Suppressor macrophage treated with lipopolysaccharide for 4 hours (primary cell): ENCODE data around the gene CYP3A4.
"Not testable (repeated sequence)": the region's sequence is repeated elsewhere in the genome, so short reads cannot be mapped to it uniquely, and the experiment has no call there.

Source experiments
- DNase-seq: peaks from one replicate; pipeline ENCODE4 v3.0.0-alpha.2; 2020

The CYP3A4 gene

DNA sequence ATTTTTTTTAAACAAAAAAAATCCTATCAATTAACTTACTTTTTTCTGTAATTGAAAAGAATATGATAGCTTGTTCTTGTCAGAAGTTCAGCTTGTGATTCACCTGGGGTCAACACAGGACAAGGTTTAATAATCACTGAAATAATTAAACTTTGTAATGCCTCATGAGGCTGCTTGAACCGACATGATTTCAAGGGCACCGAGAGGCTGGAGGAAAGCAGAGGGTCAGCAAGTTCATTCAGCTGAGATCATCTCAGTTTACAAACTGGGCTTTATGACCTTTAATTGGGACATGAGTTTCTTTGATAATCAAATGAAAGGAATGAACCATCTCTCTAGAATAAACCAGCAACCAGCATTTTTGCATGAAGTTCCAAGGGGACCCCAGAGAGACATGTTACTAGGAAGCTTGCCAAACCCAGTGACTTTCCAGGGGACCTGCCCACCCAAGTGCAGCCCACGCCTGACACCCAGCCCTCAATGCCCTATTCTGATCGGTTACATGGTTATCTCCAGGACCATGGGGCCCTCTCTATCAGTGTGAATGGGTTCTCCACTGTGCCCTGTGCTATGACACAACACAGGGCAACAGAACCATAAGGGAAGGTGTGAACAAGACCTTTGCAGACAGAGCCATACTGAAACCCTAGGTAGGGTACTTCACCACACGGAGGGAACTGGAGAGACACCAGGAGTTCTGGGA, 7.8 kb upstream of the CYP3A4 start:
- no peak for DNase-seq

DNA sequence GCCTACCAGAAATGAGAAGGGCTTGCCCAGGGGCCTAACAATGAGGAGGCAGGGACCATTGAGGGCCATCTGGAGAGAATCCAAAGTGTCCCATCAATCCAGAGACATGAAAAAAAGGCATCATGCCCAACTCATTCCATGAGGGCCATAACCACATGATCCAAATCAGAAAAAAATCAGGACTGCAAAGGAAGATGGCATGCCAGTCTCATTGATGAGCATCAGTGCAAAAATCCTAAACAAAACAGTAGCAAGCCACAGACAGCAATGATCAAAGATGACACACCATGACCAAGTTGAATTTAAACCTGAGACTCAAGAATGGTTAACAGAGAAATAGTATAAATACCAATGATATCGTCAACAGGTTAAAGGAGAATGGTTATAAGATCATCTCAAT, 7.0 kb upstream of the CYP3A4 start:
- no peak for DNase-seq

DNA sequence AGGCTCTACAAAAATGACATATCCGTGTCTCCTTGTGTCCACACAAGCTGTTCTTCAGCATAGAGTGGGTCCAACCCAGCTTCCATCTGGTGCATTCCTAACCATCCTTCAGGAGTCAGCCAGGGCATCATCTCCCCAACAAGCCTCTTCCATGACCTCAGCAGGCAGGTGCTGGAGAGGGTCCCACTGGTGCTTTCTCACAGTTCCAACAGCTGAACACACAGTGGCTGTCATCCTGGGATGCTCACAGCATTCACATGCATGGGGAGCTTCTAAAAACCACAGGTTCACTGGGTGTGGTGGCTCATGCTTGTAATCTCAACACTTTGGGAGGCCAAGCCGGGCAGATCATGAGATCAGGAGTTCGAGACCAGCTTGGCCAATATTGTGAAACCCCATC, 6.4 kb upstream of the CYP3A4 start:
- DNase-seq = no peak

DNA sequence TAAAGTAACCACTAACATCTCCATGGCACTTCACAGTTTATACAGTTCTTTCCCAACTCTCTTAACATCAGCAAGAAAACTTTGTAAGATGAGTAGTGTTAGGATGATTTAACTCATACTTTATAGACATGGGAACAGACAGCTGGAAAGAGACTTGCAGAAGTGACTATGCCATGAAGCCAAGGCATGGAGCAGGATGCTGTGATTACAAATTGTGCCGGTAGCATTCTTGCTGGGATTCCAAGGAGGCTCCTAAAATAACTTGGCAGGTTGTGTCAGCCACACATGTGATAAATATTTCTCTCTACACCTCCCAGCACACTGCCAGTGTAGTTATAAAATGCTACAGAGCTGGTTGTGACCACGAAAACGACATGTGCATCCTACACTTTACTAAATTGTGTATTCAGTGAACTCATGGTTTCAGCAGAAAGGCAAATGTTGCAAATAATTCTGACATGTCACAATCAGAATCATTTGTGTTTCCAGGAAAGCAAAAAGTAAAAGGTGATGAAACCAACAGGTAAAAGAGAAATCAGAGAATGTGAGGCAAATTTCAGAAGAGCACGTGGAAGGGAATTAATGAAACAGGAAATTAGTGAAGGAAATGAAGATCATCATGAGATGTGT, 5.6 kb upstream of the CYP3A4 start:
- no peak for DNase-seq

DNA sequence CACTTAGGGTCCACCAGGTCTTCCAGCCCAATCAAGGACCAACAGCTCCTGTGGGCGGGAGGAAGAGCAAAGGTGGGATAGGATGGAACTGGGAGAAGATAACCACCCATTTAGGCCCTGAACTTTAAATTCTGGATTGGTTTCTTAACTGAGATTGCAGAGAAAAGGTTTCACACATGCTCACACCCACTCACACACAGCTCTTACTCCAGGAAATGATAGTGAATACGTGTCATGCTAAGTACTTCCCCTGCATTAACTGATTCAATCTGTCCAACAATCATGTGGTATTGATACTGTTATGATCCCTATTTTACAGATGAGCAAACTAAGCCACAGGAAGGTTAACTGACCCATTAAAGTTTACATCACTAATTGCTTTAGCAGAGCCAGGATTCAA, 4.6 kb upstream of the CYP3A4 start:
- peak; percentile 40 for DNase-seq

DNA sequence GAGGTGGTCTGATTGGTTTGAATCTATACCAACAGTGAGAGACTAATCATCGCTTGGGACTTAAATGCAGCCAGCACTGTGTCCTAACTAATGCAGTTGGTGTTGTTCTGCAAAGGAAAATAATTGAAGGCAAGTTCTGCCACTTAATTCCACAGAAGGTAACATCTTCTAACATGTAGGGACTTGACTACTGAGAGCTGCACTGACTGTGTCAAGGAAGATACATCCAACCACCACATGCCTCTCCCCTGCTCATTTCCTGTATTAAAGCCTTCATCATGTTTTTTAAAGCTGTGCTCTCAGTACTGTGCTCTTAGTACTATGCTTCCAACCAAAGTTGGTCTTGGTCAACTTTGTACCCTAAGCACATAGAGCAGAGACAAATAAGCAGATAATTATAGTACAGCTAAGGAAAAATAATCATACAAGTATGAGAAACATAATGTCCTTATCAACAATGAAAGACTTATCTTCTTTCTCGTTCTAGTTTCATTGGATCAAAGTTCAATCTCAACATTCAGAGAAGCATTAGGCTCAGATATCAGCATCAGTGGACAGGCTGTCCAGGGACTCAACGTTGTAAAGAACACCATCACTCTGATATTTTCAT, 2.8 kb upstream of the CYP3A4 start:
- DNase-seq = no peak

DNA sequence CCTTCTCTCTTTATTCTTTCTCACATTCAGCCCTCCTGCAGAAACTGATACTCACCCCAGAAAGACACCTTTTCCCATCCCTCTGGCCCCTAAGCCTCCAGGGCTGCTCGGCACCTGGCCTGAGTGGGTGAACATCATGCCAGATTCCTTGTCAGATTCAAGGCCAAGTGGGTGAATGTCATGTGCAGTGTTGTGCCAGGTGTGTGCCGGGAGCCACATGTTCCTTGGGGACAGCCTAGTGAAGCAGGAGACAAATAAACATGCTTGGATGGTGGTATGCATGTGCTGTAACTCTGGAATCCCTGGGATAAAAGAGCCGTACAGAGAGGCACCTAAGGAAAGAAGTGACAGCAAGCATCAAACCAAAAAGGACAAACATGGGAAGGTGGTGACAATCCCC, 1.7 kb upstream of the CYP3A4 start:
- DNase-seq = not testable (repeated sequence)

DNA sequence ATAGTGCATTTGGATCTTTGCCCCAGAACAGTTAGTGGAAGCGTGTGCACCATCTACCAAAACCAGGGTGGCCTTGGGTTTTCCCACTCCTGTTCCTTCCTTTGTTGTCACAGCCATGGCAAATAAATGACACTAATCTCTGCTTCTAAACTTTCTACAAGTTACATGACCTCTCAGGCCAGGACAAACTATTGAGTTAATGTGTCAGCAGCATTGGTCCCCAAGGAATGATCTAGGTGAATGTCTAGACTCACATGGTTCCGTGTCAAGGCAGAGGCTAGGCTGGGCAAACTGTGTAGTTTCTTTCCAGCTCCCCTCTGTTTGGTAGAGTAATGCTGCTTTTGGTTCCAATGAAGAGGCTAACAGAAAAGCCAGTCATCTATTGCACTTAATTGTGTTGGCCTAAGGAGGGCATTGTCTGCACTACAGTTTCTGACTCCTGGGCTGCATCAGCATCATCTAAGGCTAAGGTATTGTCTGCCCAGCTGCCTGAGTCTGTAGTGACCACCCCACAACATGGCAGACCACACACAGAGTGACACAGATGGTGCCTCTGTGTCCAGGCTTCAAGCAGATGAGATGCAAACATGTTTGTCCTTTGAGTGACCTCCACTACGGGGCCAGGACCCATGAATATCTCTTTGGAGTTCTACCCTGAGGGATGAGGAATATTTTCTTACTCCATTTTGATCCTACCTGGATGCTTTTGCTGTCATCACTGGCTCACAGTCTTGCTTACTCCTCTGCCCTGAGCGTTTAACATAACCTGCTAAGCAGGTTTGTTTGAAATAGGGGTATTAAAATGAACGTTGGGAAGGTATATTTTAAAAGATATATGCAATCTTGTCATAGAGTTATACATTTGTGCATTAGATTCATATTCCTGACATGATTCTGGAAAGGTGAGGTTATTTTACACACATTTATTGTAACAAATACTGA, 1.7 kb downstream of the CYP3A4 start:
- no peak for DNase-seq

DNA sequence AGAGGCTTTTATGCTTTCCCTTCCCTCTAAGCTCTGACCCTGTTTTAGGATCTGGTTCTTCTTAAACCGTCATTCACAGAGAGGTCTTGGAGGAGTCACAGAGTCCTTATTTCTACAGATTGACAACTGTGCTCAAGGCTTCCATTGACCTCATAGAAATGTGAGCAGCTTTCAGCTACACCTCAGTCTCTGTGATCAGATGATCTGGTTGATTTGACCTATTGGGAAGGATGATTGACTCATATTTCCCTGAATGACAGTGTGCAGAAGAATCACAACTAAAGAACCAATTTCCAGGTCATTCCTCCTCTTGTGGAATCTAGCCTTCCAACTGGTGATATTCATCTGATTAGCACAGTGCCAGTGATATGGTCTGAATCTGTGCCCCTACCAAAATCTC, 3.4 kb downstream of the CYP3A4 start:
- no peak for DNase-seq

DNA sequence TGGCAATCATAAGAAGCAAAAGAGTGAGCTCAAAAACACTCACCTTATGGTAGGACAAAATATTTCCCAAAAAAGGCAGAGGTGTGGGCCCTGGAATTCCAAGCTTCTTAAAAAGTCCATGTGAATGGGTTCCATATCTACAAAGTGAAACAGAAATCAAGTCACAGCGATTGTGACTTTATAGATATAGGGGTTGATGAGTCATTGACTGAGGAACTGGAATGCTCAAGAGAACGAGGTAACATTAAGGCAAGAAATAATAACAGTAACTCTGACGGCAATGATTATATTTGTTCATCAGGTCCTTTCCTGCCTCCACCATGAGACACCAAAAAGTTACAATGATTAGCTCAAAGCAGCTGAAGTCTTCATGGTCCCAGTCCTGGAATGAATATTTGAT, 4.0 kb downstream of the CYP3A4 start:
- no peak for DNase-seq

DNA sequence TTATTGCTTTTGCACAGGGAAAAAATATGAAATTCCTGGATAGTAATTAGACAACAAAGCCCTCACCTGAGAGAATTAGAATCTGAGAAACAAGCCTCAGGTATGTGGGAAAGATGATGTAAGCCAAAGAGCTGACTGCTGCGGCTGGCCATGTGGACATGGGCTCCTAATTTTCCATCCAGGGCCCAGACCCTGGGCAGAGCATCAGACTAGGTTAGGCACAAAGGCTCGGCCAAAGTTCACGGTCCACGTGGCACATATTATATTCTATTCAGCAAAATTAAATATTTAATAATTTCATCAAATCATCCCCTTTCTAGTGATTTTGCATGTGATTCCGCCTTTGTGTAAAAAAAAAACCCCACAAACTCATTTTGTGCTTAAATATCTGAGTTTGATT, 5.1 kb downstream of the CYP3A4 start:
- DNase-seq = no peak

DNA sequence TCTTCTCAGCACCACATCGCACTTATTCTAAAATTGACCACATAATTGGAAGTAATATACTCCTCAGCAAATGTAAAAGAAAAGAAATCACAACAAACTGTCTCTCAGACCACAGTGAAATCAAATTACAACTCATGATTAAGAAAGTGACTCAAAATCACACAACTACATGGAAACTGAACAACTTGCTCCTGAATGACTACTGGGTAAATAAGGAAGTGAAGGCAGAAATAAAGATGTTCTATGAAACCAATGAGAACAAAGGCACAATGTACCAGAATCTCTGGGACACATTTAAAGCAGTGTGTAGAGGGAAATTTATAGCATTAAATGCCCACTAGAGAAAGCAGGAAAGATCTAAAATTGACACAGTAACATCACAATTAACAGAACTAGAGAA, 10.6 kb downstream of the CYP3A4 start:
- not testable (repeated sequence) for DNase-seq

DNA sequence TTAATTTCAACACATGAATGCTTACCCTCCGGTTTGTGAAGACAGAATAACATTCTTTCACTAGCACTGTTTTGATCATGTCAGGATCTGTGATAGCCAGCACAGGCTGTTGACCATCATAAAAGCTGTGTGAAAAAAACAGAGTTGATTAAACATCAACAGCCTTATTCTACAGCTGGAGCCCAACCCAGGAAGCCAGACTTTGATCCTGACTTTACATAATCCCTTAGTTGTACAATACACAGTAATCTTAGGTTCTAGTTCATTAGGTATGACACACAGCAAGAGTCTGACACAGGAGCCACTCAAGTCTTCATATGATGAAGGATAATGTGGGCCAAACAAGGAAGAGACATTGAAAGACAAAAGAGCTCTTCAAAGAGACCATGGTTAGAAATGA, 11.4 kb downstream of the CYP3A4 start:
- DNase-seq = no peak

DNA sequence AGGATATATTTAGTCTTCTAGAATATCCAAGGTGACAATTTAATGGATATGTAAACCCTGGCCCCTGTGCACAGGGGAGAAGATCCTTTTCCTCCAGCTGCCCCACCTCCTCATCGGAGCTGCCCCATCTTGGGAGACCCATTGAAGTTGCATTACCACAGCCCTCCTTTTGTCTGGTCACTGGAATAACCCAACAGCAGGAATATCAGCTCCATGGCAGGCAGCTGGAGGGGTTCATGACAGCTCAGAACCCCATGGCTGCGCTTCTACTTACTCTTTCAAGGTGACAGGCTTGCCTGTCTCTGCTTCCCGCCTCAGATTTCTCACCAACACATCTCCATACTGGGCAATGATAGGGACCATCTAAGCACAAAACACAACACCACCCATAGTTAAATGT, 14.5 kb downstream of the CYP3A4 start:
- DNase-seq = not testable (repeated sequence)

DNA sequence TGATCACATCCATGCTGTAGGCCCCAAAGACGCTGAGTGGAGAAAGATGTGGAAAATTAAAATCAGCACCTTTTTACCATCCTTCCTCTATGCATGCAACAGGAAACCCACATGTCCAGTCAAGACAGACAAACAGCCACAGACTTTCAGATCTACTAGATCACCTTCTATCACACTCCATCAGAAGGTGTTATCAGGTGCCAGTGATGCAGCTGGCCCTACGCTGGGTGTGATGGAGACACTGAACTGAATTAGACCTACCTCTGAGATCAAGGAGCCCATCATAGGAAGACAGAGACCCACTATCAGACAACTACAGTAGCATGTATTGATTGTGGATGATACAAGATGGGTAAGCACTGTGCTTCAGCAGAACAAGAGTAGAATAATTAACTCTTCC, 15.5 kb downstream of the CYP3A4 start:
- no peak for DNase-seq

DNA sequence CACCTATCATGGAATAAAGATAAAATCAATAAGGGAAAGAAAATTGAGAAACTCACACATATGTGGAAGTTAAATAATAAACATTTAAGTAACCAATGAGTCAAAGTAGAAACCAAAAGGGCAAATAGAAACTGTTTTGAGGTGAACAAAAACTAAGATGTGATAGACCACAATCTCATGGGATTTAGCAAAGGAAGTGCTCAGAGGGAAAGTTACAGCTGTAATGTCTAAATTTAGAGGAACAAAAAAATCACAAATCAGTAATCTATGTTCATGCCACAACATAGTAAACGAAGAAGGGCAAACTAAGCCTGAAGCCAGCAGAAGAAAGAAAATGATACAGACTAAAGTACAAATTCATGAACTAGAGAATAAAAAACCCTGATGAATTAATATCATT, 16.3 kb downstream of the CYP3A4 start:
- peak; percentile 1 for DNase-seq

DNA sequence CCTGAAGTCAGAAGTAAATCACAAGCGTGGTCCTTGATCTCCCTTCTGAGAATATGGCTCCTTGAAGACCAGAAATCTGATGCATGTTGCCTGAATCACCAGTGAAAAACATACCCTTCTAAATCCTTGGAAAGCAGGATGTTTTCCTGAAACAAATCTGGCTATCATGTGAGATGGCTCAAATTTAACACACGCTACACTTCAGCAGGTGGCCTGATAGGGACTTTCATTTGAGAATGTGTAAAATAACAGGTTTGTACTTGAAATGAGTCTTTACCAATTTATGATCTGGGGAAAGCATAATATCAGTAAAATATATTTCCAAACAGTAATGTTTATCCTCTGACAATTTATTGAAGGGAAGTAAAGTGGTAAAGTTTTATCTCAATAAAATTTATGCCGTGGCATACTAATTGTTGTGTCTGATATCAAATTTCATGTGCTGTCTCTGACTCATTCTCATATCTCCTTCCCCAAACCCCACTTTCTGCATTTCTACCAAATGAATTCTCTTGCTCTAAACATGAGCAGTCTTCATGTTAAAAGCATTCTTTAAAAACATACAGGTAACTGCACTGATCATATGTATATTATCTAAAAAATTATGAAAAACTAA, 17.4 kb downstream of the CYP3A4 start:
- DNase-seq = no peak

DNA sequence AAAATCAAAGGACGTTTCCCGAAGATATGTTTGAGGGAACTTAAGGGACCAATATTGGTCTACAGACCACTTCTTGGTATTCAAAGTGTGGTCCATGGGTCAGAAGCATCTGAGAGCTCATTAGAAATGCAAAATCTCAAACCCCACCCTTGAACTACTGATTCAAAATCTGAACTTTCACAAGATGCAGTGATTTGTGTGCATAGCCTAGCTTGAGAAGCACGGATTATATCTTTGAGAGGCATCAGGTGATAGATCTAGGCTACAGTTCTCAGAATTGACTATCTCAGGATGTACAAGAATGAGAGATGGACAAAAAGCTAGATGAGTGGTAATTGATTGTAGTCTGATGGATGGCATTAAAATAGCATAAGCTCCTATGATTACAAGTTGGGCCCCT, 19.5 kb downstream of the CYP3A4 start:
- DNase-seq = no peak

DNA sequence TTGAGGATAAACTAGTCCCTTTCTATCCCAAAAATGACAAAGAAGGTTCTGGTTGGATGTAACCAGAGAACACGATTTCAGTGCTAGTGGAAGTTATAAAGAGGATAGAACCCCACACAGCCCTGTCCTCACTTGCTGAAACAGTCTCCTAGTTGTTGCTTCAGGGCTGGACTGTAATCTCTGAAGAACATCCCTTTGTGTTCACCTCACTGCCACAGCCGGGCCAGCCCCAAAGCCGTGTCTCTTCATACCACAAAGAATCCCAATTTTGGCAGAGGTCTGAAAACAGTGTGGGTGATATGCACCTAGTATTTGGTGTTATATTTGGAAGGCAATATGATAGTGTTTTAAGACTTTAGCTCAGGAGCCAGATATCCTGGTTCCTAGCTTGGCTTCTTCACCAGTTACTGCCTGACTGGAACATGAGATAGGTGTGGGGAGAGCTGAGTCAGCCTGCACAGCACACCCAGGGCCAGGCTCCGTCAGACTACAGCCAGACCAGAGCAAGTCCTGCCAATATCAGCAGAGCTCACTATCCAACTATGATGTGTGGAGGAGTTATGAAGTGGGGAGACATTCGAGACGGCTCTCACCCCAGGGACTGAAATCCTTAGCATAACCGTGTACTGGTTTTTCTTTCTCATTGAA, 21.2 kb downstream of the CYP3A4 start:
- DNase-seq = no peak

DNA sequence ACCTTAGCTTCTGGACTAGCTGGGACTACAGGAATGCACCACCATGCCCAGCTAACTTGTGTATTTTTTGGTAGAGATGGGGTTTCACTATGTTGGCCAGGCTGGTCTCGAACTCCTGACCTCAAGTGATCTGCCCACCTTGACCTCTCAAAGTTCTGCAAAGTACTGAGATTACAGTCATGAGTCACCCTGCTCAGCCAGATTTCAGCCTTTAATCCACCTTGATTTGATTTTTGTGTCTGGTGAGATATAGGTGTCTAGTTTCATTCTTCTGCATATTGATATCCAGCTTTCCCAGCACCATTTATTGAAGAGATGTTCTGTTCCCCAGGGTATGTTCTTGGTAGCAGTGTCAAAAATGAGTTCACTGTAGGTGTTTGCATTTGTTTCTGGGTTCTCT, 28.9 kb downstream of the CYP3A4 start:
- no peak for DNase-seq

DNA sequence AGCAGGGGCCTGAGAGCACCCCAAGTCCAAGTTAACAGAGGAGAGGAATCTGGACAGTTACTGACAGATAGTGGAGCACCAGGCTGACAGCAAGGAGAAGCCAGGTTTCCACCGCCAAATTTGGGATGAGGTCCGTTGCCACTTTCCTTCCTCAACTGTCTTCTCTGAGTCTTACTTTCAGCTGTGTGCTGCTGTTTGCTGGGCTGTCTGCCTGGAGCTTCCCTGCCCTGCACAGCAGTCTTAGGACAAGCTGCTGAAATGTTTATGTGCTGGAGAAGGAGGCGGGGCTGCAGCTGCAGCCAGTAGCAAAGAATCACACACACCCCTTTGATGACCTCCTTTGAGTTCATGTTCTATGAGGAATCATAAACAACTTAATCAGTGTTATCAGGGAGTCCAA, 31.6 kb downstream of the CYP3A4 start:
- no peak for DNase-seq

DNA sequence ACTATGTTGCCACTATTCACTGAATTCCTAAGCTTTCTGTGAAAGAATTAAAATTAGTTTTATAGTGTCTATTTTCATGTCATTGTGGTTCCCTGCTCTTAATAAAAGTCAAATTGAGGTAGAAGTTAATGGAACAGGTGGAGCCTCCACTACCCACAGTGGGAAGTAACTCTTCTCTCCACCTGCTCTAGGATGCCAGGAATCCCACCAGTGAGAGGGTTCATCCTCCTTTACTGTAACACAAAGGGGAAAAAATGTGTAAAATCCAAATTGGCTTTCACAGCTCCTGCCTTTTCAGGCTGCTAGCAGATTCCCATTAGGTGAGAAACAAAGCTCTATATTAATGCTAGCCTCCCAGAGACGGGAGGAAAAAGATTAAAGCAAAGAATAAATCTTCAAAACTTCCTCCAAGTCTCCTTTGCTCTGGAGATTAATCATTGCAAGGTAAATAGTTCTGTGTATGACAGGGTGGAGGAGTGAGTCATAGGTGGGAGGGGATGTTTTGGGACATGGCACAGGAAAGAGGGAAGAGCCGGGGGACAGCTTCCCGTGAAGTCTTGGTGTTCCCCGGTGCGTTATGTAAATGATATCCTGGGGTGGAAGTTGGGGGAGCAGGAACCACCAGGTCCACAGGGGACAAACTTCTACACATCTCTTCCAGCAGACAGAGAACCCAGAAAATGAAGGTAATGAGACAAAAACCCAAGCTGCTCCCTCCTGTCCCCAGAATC, 32.5 kb downstream of the CYP3A4 start:
- not testable (repeated sequence) for DNase-seq
